Gastroesophageal sphincter (tissue), 3 donors: ENCODE measurements around the gene FAM151A.

Experiments used
- CTCF ChIP-seq, 4 experiments: fragments of 200-600 bp in 2 of 4; fragments of 450-650 bp in 2 of 4; sonication (generic) in 1 of 4; IDR thresholded peaks; one replicate each; pipeline ENCODE4 v1.5.1; 2017 to 2019; ENCODE audit warnings: antibody characterized with exemption in 4 of 4, mild to moderate bottlenecking in 2 of 4, moderate library complexity in 2 of 4
- POLR2A ChIP-seq, 2 donors: fragments of 450-650 bp; IDR thresholded peaks; one replicate each; pipeline ENCODE4 v1.6.1; 2017; ENCODE audit warnings: antibody characterized with exemption in 2 of 2, mild to moderate bottlenecking in 2 of 2, moderate library complexity in 1 of 2
- POLR2AphosphoS5 ChIP-seq: sonication (generic); formaldehyde crosslinking; IDR thresholded peaks from one replicate; pipeline ENCODE4 v1.6.1; 2017; ENCODE audit warnings: antibody characterized with exemption

GRCh38 chr1:54653036-54653435, 29.7 kb upstream of the FAM151A start:
- TF ChIP-seq CTCF (IDR thresholded peaks at IDR 0.05) (no peak), POLR2AphosphoS5 (no peak), POLR2A (IDR thresholded peaks at IDR 0.05) (no peak)
